ENCODE data around the gene TRIM28.
"Not testable (repeated sequence)": the region's sequence is repeated elsewhere in the genome, so short reads cannot be mapped to it uniquely, and the experiment has no call there.

TRIM28 gene

DNA sequence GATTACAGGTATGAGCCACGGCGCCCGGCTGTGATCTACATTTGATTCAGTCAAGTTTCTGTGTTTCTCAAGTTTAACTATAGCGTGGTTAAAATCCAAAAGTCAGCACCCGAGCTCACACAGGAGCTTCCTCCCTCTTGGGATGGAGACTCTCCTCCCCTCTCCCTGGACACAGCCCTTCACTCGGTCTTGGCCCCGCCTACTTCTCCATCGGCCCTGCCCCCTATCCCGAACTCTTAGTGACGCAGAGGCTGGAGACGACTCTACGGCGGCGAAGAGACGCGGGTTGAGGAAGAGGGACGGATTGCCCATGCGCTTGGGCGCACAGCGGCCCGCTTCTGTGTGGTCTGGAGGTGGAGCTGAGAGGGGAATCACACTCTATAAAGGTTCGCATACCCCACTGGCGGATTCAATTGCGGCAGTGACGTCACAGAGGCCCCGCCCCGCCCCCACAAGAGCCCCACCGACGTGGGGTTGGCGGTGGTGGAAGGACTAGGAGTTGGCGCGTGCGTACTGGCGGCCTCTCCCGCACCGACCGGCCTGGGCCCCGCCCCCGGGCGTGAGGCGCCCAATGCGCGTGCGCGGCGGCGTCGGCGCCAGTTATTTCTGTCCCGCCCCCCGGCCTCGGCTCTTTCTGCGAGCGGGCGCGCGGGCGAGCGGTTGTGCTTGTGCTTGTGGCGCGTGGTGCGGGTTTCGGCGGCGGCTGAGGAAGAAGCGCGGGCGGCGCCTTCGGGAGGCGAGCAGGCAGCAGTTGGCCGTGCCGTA is at the start of gene TRIM28:
TSS of gene TRIM28 (plus strand) at position 239 of the 765 bp plus-strand sequence. CDS start 694 bp downstream, outside the sequence.
- DNase-seq = no peak

GRCh38 chr19:58497634-58498170 is 46.2 kb upstream of the TRIM28 start:
- no peak for DNase-seq

GRCh38 chr19:58498316-58499020 is 45.4 kb upstream of the TRIM28 start:
- no peak for DNase-seq

- DNase-seq = peak; percentile 99
Measured at GRCh38 chr19:58499021-58499927, 44.6 kb upstream of the TRIM28 start.

DNA sequence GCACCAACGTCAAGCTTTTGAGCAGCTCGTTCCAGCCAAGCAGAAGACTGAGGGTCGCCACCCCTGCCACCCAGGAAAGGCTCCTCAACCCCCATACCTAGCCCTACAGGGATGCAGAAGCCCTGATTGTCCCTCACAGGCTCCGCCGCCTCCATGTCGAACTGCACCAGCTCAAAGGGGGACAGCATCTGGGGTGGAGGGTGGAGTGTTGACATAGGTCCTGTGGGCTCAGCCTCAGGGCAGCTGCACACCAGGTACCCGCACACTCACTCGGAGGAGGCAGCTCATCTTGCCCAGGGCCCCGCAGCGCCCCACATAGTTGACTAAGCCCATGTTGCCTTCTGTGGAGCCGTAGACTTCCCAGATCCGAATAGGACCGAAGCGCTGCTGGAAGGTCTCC is 43.6 kb upstream of the TRIM28 start:
- DNase-seq = no peak

- DNase-seq = not testable (repeated sequence)
Measured at GRCh38 chr19:58507602-58508223, 36.2 kb upstream of the TRIM28 start.

GRCh38 chr19:58509731-58510083 is 34.2 kb upstream of the TRIM28 start:
- no peak for DNase-seq

GRCh38 chr19:58510084-58510862 is 33.6 kb upstream of the TRIM28 start:
- DNase-seq = no peak

GRCh38 chr19:58511353-58512208 is 32.3 kb upstream of the TRIM28 start, which contains the start of gene SLC27A5:
TSS of gene SLC27A5 (minus strand) at chr19:58511992. CDS start at chr19:58511955, 37 bp downstream.
- DNase-seq = no peak

- no peak for DNase-seq
Measured at GRCh38 chr19:58513213-58513693, 30.6 kb upstream of the TRIM28 start.

DNA sequence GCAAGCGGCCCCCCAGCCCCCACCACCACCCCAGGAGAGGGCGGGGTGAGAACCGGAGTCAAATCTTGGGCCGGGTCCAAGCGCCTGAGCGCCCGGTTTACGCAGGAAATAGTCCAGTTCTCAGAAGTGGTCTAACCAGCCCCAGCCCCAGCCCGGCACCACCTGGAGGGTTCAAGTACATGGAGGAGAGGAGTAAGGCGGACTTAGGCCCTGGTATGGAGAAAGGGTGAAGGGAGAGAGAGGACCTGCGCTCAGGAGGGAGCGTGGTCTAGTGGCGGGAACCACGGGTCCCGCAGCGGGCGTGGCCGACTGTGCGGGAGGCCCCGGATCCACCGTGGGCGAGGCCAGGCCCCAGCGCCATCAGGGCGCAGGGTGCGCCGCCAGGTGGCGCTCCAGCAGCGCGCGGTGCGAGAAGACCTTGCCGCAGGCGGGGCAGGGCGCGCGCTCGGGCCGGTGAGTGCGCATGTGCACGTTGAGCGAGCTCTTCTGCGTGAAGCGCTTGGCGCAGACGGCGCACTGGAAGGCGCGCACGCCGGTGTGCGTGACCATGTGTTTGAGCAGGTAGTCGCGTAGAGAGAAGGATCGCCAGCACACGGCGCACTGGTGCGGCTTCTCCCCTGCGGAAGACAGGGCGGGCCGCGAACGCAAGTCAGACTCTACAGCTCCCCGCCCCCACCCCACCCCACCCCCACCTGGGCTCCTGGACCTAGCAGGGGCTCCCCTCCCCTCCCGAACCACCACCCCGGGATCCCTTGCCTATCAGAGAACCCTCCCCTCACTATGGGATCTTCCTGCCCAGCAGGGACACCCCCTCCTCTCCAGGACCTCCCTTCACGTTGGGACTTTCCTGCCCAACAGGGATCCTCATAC is 29.9 kb upstream of the TRIM28 start:
- peak; percentile 87 for DNase-seq

GRCh38 chr19:58514564-58515022 is 29.3 kb upstream of the TRIM28 start:
- DNase-seq = no peak

GRCh38 chr19:58515259-58515658 is 28.6 kb upstream of the TRIM28 start:
- DNase-seq = no peak

GRCh38 chr19:58516246-58516836 is 27.5 kb upstream of the TRIM28 start:
- DNase-seq = no peak

DNA sequence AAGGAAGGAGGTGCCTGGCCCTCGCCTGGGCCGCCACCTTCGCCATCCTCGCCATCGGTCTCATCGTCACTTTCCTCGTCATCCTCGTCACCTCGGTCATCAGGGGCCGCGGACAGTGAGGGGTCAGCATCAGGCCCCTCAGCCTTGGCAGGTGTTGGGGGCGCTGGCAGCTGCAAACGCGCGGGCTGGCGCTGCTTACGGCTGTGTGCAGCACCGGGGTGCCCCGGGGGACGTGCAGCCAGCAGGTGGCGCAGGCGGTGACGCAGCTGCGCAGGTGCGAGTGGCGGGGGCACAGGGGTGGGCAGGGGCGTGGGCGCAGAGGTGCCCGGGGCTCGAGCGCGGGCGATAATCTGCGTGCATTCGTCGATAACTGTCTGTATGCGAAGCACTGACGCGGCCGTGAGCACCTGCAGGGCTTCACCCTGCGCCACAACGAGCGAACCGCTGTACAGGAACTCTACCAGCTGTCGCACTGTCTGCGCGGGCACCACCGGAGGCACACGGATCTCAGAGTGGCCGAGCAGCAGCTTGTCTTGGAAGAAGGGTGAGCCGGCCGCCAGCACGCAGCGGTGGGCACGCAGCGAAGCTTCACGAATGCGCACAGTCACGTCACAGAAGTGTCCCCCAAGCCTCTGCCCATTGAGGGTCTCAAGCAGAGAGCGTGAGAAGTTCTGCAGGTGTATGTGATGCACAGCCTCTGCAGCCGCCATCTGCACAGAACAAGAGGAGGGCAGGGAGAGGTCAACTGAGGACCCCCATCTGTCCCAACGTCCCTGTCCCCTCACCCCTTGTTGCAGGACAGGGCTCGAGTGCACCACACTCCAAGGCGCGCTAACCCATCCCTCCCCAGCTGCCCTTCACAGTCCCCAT is 26.7 kb upstream of the TRIM28 start:
- no peak for DNase-seq

GRCh38 chr19:58518256-58519086 is 25.4 kb upstream of the TRIM28 start:
- DNase-seq = no peak

- DNase-seq = peak; percentile 81
Measured at GRCh38 chr19:58519087-58519354, 24.8 kb upstream of the TRIM28 start.
